H54 (cell line): Measurements from ENCODE around the gene SSBP3.

ENCODE experiments used
- DNase-seq: peaks from one replicate; pipeline ENCODE4 v3.0.0; 2011; ENCODE audit warnings: low spot score, mixed read lengths; ENCODE audit not compliant: insufficient read length
- FAIRE-seq: peaks from 3 replicates; lab custom pipeline; 2011; peaks lifted over from hg19 to GRCh38; lab: Jason Lieb, UNC
- POLR2A ChIP-seq: IDR thresholded peaks from 2 replicates; pipeline ENCODE4 v1.6.1; 2011; ENCODE audit warnings: low read depth, mild to moderate bottlenecking, low read length

The SSBP3 gene

GRCh38 chr1:54191525-54191924 is 214.7 kb downstream of the SSBP3 start:
- DNase-seq (no peak), FAIRE-seq (no peak)
- TF ChIP-seq POLR2A: no peak

- no peak for TF ChIP-seq POLR2A
- DNase-seq: no peak
- no peak for FAIRE-seq
Observed at GRCh38 chr1:54190526-54190925, 215.7 kb downstream of the SSBP3 start.

- no peak for DNase-seq
- TF ChIP-seq POLR2A: no peak
- no peak for FAIRE-seq
Observed at GRCh38 chr1:54188291-54188690, 217.9 kb downstream of the SSBP3 start.

- no peak for FAIRE-seq
- TF ChIP-seq POLR2A: no peak
Observed at GRCh38 chr1:54186056-54186455, 220.1 kb downstream of the SSBP3 start.

GRCh38 chr1:54180701-54181360 is 225.4 kb downstream of the SSBP3 start:
- DNase-seq (no peak), FAIRE-seq (no peak)
- TF ChIP-seq POLR2A: no peak

More at GRCh38 chr1:54186056-54186455, 220.1 kb downstream of the SSBP3 start:
- no peak for DNase-seq

GRCh38 chr1:54178296-54179070 is 227.7 kb downstream of the SSBP3 start:
- FAIRE-seq: no peak
- DNase-seq: no peak
- TF ChIP-seq POLR2A: no peak

- TF ChIP-seq POLR2A: no peak
- no peak for FAIRE-seq
- DNase-seq: no peak
Observed at GRCh38 chr1:54177726-54178125, 228.5 kb downstream of the SSBP3 start.

- no peak for DNase-seq
- FAIRE-seq: no peak
- TF ChIP-seq POLR2A: no peak
Observed at GRCh38 chr1:54176621-54177327, 229.4 kb downstream of the SSBP3 start.
